OCI-LY1 (cell line): ENCODE measurements around the gene FDXR.

Experiments used
- H2AFZ ChIP-seq: fragments of 200-600 bp; sonication (generic), shearing (Covaris generic); 2 replicates; pipeline ENCODE4 v1.6.0; 2014; ENCODE audit warnings: antibody characterized with exemption, mild to moderate bottlenecking, low read length
- H3F3A ChIP-seq: fragments of 200-600 bp; sonication (generic), shearing (Covaris generic); 2 replicates; pipeline ENCODE4 v1.6.0; 2014; ENCODE audit warnings: mild to moderate bottlenecking, antibody characterized with exemption, low read length, moderate library complexity; ENCODE audit not compliant: insufficient read depth
- H3K27ac ChIP-seq: fragments of 200-600 bp; sonication (generic); 2 replicates; pipeline ENCODE4 v1.5.1; 2014; ENCODE audit warnings: low read length, mixed run types, mild to moderate bottlenecking, low read depth; ENCODE audit not compliant: poor library complexity, severe bottlenecking
- H3K27me3 ChIP-seq: fragments of 200-600 bp; sonication (generic); 2 replicates; pipeline ENCODE4 v1.6.0; 2014; ENCODE audit warnings: antibody characterized with exemption, mild to moderate bottlenecking, low read length, moderate library complexity; ENCODE audit not compliant: insufficient read depth
- H3K36me3 ChIP-seq: fragments of 200-600 bp; sonication (generic); 2 replicates; pipeline ENCODE4 v1.6.1; 2014; ENCODE audit warnings: mild to moderate bottlenecking, antibody characterized with exemption, low read length, moderate library complexity, mixed read lengths; ENCODE audit not compliant: insufficient read depth
- H3K4me1 ChIP-seq: fragments of 200-600 bp; sonication (generic); 2 replicates; pipeline ENCODE4 v1.5.1; 2014; ENCODE audit warnings: mild to moderate bottlenecking, low read length, moderate library complexity; ENCODE audit not compliant: insufficient read depth, severe bottlenecking
- H3K4me2 ChIP-seq: fragments of 200-600 bp; sonication (generic), shearing (Covaris generic); 2 replicates; pipeline ENCODE4 v1.6.1; 2014; ENCODE audit warnings: low read length
- H3K4me3 ChIP-seq: fragments of 200-600 bp; sonication (generic); 2 replicates; pipeline ENCODE4 v1.5.1; 2014; ENCODE audit warnings: low read length, low read depth, mild to moderate bottlenecking, mixed read lengths; ENCODE audit not compliant: poor library complexity, severe bottlenecking
- H3K79me2 ChIP-seq: fragments of 200-600 bp; shearing (Covaris generic); 2 replicates; pipeline ENCODE4 v1.6.1; 2016; ENCODE audit warnings: mixed run types, low read length, mixed read lengths; ENCODE audit not compliant: insufficient read depth
- H3K9ac ChIP-seq: fragments of 200-600 bp; sonication (generic), shearing (Covaris generic); 2 replicates; pipeline ENCODE4 v1.6.1; 2014; ENCODE audit warnings: mild to moderate bottlenecking, low read length, mixed read lengths
- H3K9me2 ChIP-seq: fragments of 200-600 bp; sonication (generic), shearing (Covaris generic); 2 replicates; pipeline ENCODE4 v1.6.1; 2014; ENCODE audit warnings: low read depth, mild to moderate bottlenecking, low read length, mixed read lengths
- H3K9me3 ChIP-seq: fragments of 200-600 bp; shearing (Covaris generic); 2 replicates; pipeline ENCODE4 v1.6.1; 2014; ENCODE audit warnings: low read length, mixed read lengths
- H4K20me1 ChIP-seq: fragments of 200-600 bp; sonication (generic), shearing (Covaris generic); 2 replicates; pipeline ENCODE4 v1.6.0; 2016; ENCODE audit warnings: mild to moderate bottlenecking, low read length; ENCODE audit not compliant: insufficient read depth
- CTCF ChIP-seq: fragments of 200-600 bp; sonication (generic), shearing (Covaris generic); IDR thresholded peaks from 2 replicates; pipeline ENCODE4 v1.5.1; 2017; ENCODE audit warnings: mild to moderate bottlenecking, antibody characterized with exemption, low read length, moderate library complexity, mixed read lengths
- EZH2 ChIP-seq: fragments of 200-600 bp; sonication (generic), shearing (Covaris generic); IDR thresholded peaks from 2 replicates; pipeline ENCODE4 v1.8.0; 2017; ENCODE audit warnings: borderline replicate concordance, mixed run types, mild to moderate bottlenecking, antibody characterized with exemption, low read length, moderate library complexity, mixed read lengths

FDXR gene

GRCh38 chr17:74860229-74860871, 12.4 kb downstream of the FDXR start:
- Histone ChIP-seq H3K9me3 (no peaks in the 10 kb centered on the region), H3K4me1 (peaks cover 7% of the 10 kb centered on the region), H3K36me3 (no peaks in the 10 kb centered on the region), H3K9me2 (no peaks in the 10 kb centered on the region), H3K4me3 (peak overlapping the region; percentile 45), H4K20me1 (no peaks in the 10 kb centered on the region), H3K9ac (no peak overlapping the region), H3F3A (no peaks in the 10 kb centered on the region), H3K79me2 (no peaks in the 10 kb centered on the region), H2AFZ (no peak overlapping the region), H3K4me2 (peak overlapping the region; percentile 47; the same call in 1 of the 2 replicates), H3K27me3 (peaks cover 4% of the 10 kb centered on the region; the same call in 1 of the 2 replicates), H3K27ac (no peak overlapping the region)
- TF ChIP-seq EZH2 (no peak), CTCF (no peak)

- H3K4me1 ChIP-seq, result peaks cover 7% of the 10 kb centered on the region
- H3K79me2 ChIP-seq, result no peaks in the 10 kb centered on the region
- H3K36me3 ChIP-seq, result no peaks in the 10 kb centered on the region
- peaks cover 5% of the 10 kb centered on the region; the same call in 1 of the 2 replicates for H3K27me3 ChIP-seq
- no peak within 1 kb of the TSS for H3K9ac ChIP-seq
- H3K4me2 ChIP-seq, result peak within 1 kb of the TSS; percentile 47
- H2AFZ ChIP-seq, result no peak within 1 kb of the TSS
- H3K9me2 ChIP-seq, result no peaks in the 10 kb centered on the region
- H3K9me3 ChIP-seq, result no peaks in the 10 kb centered on the region
- TF ChIP-seq CTCF (no peak), EZH2 (no peak)
- H3K27ac ChIP-seq, result no peak within 1 kb of the TSS
- H4K20me1 ChIP-seq, result no peaks in the 10 kb centered on the region
- H3K4me3 ChIP-seq, result peak within 1 kb of the TSS; percentile 45
- no peaks in the 10 kb centered on the region for H3F3A ChIP-seq
These were observed 13.2 kb downstream of the FDXR start, which contains the start of gene GRIN2C for GRCh38 chr17:74859459-74860228. Gene GRIN2C (minus strand): TSS chr17:74859885. CDS start chr17:74855092, 4,793 bp downstream.

GRCh38 chr17:74858672-74859458, 13.9 kb downstream of the FDXR start:
- no peak overlapping the region for H3K9ac ChIP-seq

More at GRCh38 chr17:74858672-74859458, 13.9 kb downstream of the FDXR start:
- H3K36me3 ChIP-seq, result no peaks in the 10 kb centered on the region
- H3K4me3 ChIP-seq, result no peak overlapping the region
- no peak for TF ChIP-seq CTCF
- no peak overlapping the region for H3K4me2 ChIP-seq
- H3K9me3 ChIP-seq, result no peaks in the 10 kb centered on the region
- no peaks in the 10 kb centered on the region for H3F3A ChIP-seq
- H3K4me1 ChIP-seq, result peaks cover 7% of the 10 kb centered on the region
- H3K27me3 ChIP-seq, result peaks cover 8% of the 10 kb centered on the region; the same call in 1 of the 2 replicates
- H3K9me2 ChIP-seq, result no peaks in the 10 kb centered on the region
- no peak overlapping the region for H2AFZ ChIP-seq
- H4K20me1 ChIP-seq, result no peaks in the 10 kb centered on the region
- H3K27ac ChIP-seq, result no peak overlapping the region
- no peaks in the 10 kb centered on the region for H3K79me2 ChIP-seq
